NCI-H446 (cell line): Measurements from ENCODE around the gene DCAF8L2.
"Not testable (repeated sequence)": the region's sequence is repeated elsewhere in the genome, so short reads cannot be mapped to it uniquely, and the experiment has no call there.

Experiments
- DNase-seq, 2 experiments: peaks; one replicate each; lab custom pipeline; 2025; lab: John Stamatoyannopoulos, UW

The DCAF8L2 gene

GRCh38 chrX:27679281-27679680, 89.1 kb downstream of the DCAF8L2 start:
- DNase-seq = no peak

- no peak for DNase-seq
Measured at GRCh38 chrX:27680726-27681125, 90.6 kb downstream of the DCAF8L2 start.

GRCh38 chrX:27683566-27684208, 93.5 kb downstream of the DCAF8L2 start:
- peak; percentile 31 to 52 for DNase-seq

GRCh38 chrX:27694667-27695066, 104.5 kb downstream of the DCAF8L2 start:
- no peak for DNase-seq

GRCh38 chrX:27706526-27706925, 116.4 kb downstream of the DCAF8L2 start:
- peak; percentile 13 to 48 for DNase-seq

GRCh38 chrX:27715610-27716009, 125.5 kb downstream of the DCAF8L2 start:
- DNase-seq = no peak

- DNase-seq = no peak
Measured at GRCh38 chrX:27728291-27728690, 138.1 kb downstream of the DCAF8L2 start.

- DNase-seq = no peak
Measured at GRCh38 chrX:27731962-27732361, 141.8 kb downstream of the DCAF8L2 start.

- no peak for DNase-seq
Measured at GRCh38 chrX:27735914-27736313, 145.8 kb downstream of the DCAF8L2 start.

GRCh38 chrX:27740933-27741332, 150.8 kb downstream of the DCAF8L2 start:
- no peak for DNase-seq

- DNase-seq = not testable (repeated sequence)
Measured at GRCh38 chrX:27743521-27743920, 153.4 kb downstream of the DCAF8L2 start.

- no peak for DNase-seq
Measured at GRCh38 chrX:27746516-27746915, 156.4 kb downstream of the DCAF8L2 start.

- DNase-seq = not testable (repeated sequence)
Measured at GRCh38 chrX:27750298-27750697, 160.2 kb downstream of the DCAF8L2 start.

GRCh38 chrX:27751976-27752375, 161.8 kb downstream of the DCAF8L2 start:
- no peak for DNase-seq

GRCh38 chrX:27765718-27766117, 175.6 kb downstream of the DCAF8L2 start:
- DNase-seq = no peak

GRCh38 chrX:27767387-27767786, 177.2 kb downstream of the DCAF8L2 start:
- no peak for DNase-seq

GRCh38 chrX:27775984-27776383, 185.8 kb downstream of the DCAF8L2 start:
- DNase-seq = no peak

GRCh38 chrX:27796640-27797257, 206.6 kb downstream of the DCAF8L2 start:
- no peak for DNase-seq

GRCh38 chrX:27797575-27797974, 207.4 kb downstream of the DCAF8L2 start:
- no peak for DNase-seq
